Vagina (tissue), 2 donors: ENCODE measurements around the gene PCSK5. TPM values are rescaled to one million over a fixed set of nuclear protein-coding genes. Genes with fewer than 3 reads are reported as not detected.

Source experiments
- DNase-seq, 2 donors: peaks; one replicate each; pipeline ENCODE4 v3.0.0-alpha.2; 2017; ENCODE audit errors: extremely low spot score in 2 of 2
- H3K27ac ChIP-seq: fragments of 200-600 bp; sonication (generic); one replicate; pipeline ENCODE4 v1.5.1; 2019
- H3K27me3 ChIP-seq: fragments of 200-600 bp; sonication (generic); one replicate; pipeline ENCODE4 v1.5.1; 2019
- H3K36me3 ChIP-seq, 2 donors: fragments of 200-600 bp; sonication (generic); one replicate each; pipeline ENCODE4 v1.5.1; 2017 to 2019
- H3K4me1 ChIP-seq: fragments of 200-600 bp; sonication (generic); one replicate; pipeline ENCODE4 v1.5.1; 2019
- H3K4me3 ChIP-seq, 2 donors: fragments of 200-600 bp; sonication (generic); 1 replicate in 1 of 2; 2 replicates in 1 of 2; pipeline ENCODE4 v1.5.1; 2016 to 2019
- H3K9me3 ChIP-seq: fragments of 200-600 bp; sonication (generic); one replicate; pipeline ENCODE4 v1.5.1; 2019
- CTCF ChIP-seq, 3 experiments: fragments of 450-650 bp in 2 of 3; fragments of 200-600 bp in 1 of 3; sonication (generic) in 1 of 3; IDR thresholded peaks; one replicate each; pipeline ENCODE4 v1.5.1; 2017 to 2019; ENCODE audit warnings: antibody characterized with exemption in 3 of 3, mild to moderate bottlenecking in 2 of 3, moderate library complexity in 2 of 3
- POLR2A ChIP-seq, 2 donors: fragments of 450-650 bp; IDR thresholded peaks; one replicate each; pipeline ENCODE4 v1.6.1; 2017; ENCODE audit warnings: antibody characterized with exemption in 2 of 2, mild to moderate bottlenecking in 2 of 2, moderate library complexity in 2 of 2
- POLR2AphosphoS5 ChIP-seq, 2 donors: sonication (generic); formaldehyde crosslinking; IDR thresholded peaks; one replicate each; pipeline ENCODE4 v1.9.0; 2017; ENCODE audit warnings: antibody characterized with exemption in 2 of 2, mild to moderate bottlenecking in 2 of 2, low read depth in 1 of 2; ENCODE audit not compliant: insufficient read depth in 1 of 2
- intact Hi-C: fragments of 100-400 bp; cut with DNase I; formaldehyde crosslinking; loops from one replicate; pipeline ENCODE4 v1.15.1; 2023
- total RNA-seq: library from RNA; depleted of rRNA; stranded (reverse); fragments of >200 nt; gene quantifications from one replicate; pipeline ENCODE4 v1.2.3, GENCODE V29; 2016

Gene PCSK5
- total RNA-seq, 1 donor from 2014 or later: 22.6 TPM

- intact Hi-C loops: no loop called here
- TF ChIP-seq POLR2A (IDR thresholded peaks at IDR 0.05) (no peak), POLR2AphosphoS5 (IDR thresholded peaks at IDR 0.05; ENCODE audit: insufficient read depth in 1 of 2, low read depth in 1 of 2) (no peak), CTCF (IDR thresholded peaks at IDR 0.05) (no peak)
- no peaks in the 10 kb centered on the region for H3K27me3 ChIP-seq
- no peaks in the 10 kb centered on the region for H3K4me1 ChIP-seq
- DNase-seq: no peak
- H3K9me3 ChIP-seq: no peaks in the 10 kb centered on the region
- H3K4me3 ChIP-seq: no peak overlapping the region
- no peaks in the 10 kb centered on the region for H3K36me3 ChIP-seq
- no peak overlapping the region for H3K27ac ChIP-seq
Measured at GRCh38 chr9:76333388-76333787, 442.9 kb downstream of the PCSK5 start.

GRCh38 chr9:76333964-76334363, 443.5 kb downstream of the PCSK5 start:
- DNase-seq: no peak
- Histone ChIP-seq H3K4me3 (no peak overlapping the region), H3K27me3 (no peaks in the 10 kb centered on the region), H3K36me3 (no peaks in the 10 kb centered on the region), H3K4me1 (no peaks in the 10 kb centered on the region), H3K27ac (no peak overlapping the region), H3K9me3 (no peaks in the 10 kb centered on the region)
- TF ChIP-seq CTCF (IDR thresholded peaks at IDR 0.05) (no peak), POLR2AphosphoS5 (IDR thresholded peaks at IDR 0.05; ENCODE audit: insufficient read depth in 1 of 2, low read depth in 1 of 2) (no peak), POLR2A (IDR thresholded peaks at IDR 0.05) (no peak)
- intact Hi-C loops: no loop called here

GRCh38 chr9:76336027-76336426, 445.6 kb downstream of the PCSK5 start:
- Histone ChIP-seq H3K4me1 (no peaks in the 10 kb centered on the region), H3K4me3 (no peak overlapping the region), H3K36me3 (no peaks in the 10 kb centered on the region), H3K27ac (no peak overlapping the region), H3K27me3 (no peaks in the 10 kb centered on the region), H3K9me3 (no peaks in the 10 kb centered on the region)
- DNase-seq: no peak
- intact Hi-C loops: no loop called here
- no peak for TF ChIP-seq POLR2AphosphoS5 (IDR thresholded peaks at IDR 0.05; ENCODE audit: insufficient read depth in 1 of 2, low read depth in 1 of 2)
- no peak for TF ChIP-seq CTCF (IDR thresholded peaks at IDR 0.05)

- H3K9me3 ChIP-seq: no peaks in the 10 kb centered on the region
- TF ChIP-seq POLR2AphosphoS5 (IDR thresholded peaks at IDR 0.05; ENCODE audit: insufficient read depth in 1 of 2, low read depth in 1 of 2): no peak
- no peak for TF ChIP-seq POLR2A (IDR thresholded peaks at IDR 0.05)
- no peak for TF ChIP-seq CTCF (IDR thresholded peaks at IDR 0.05)
- H3K27me3 ChIP-seq: no peaks in the 10 kb centered on the region
- DNase-seq: no peak
- intact Hi-C loops: no loop called here
- no peak overlapping the region for H3K4me3 ChIP-seq
- H3K4me1 ChIP-seq: no peaks in the 10 kb centered on the region
- no peaks in the 10 kb centered on the region for H3K36me3 ChIP-seq
- H3K27ac ChIP-seq: no peak overlapping the region
Measured at GRCh38 chr9:76338418-76338817, 447.9 kb downstream of the PCSK5 start.

GRCh38 chr9:76341616-76342015, 451.1 kb downstream of the PCSK5 start:
- DNase-seq: no peak
- TF ChIP-seq POLR2AphosphoS5 (IDR thresholded peaks at IDR 0.05; ENCODE audit: insufficient read depth in 1 of 2, low read depth in 1 of 2) (no peak), CTCF (IDR thresholded peaks at IDR 0.05) (no peak), POLR2A (IDR thresholded peaks at IDR 0.05) (no peak)
- intact Hi-C loops: no loop called here
- no peaks in the 10 kb centered on the region for H3K9me3 ChIP-seq
- no peaks in the 10 kb centered on the region for H3K4me1 ChIP-seq
- H3K36me3 ChIP-seq: no peaks in the 10 kb centered on the region
- no peak overlapping the region for H3K27ac ChIP-seq
- H3K27me3 ChIP-seq: no peaks in the 10 kb centered on the region
- no peak overlapping the region for H3K4me3 ChIP-seq
